H7 (cell line): ENCODE results near the gene RPS27A. TPM values are rescaled to one million over a fixed set of nuclear protein-coding genes. Genes with fewer than 3 reads are reported as not detected.
"Not testable (repeated sequence)": the region's sequence is repeated elsewhere in the genome, so short reads cannot be mapped to it uniquely, and the experiment has no call there.

Experiments
- DNase-seq: peaks from one replicate; pipeline ENCODE4 v3.0.0; 2012
- H3K27me3 ChIP-seq: 2 replicates; pipeline ENCODE4 v1.6.0; 2011; ENCODE audit warnings: mild to moderate bottlenecking, low read length; ENCODE audit not compliant: control insufficient read depth, insufficient read depth
- H3K36me3 ChIP-seq: replicated peaks from 2 replicates; pipeline ENCODE4 v1.5.1; 2011; ENCODE audit warnings: low read length; ENCODE audit not compliant: control insufficient read depth, insufficient read depth
- H3K4me3 ChIP-seq: 2 replicates; pipeline ENCODE4 v1.5.1; 2011; ENCODE audit warnings: low read depth, mild to moderate bottlenecking, control low read depth, low read length, moderate library complexity; ENCODE audit not compliant: insufficient read depth
- total RNA-seq: library from RNA; depleted of rRNA; stranded (reverse); fragments of >200 nt; shearing (Covaris generic); gene quantifications from 2 replicates; pipeline ENCODE4 v1.2.3, GENCODE V29; 2014; rRNA removed

The RPS27A gene
- total RNA-seq, 1 experiment from 2014 or later = 1,807 TPM

DNA sequence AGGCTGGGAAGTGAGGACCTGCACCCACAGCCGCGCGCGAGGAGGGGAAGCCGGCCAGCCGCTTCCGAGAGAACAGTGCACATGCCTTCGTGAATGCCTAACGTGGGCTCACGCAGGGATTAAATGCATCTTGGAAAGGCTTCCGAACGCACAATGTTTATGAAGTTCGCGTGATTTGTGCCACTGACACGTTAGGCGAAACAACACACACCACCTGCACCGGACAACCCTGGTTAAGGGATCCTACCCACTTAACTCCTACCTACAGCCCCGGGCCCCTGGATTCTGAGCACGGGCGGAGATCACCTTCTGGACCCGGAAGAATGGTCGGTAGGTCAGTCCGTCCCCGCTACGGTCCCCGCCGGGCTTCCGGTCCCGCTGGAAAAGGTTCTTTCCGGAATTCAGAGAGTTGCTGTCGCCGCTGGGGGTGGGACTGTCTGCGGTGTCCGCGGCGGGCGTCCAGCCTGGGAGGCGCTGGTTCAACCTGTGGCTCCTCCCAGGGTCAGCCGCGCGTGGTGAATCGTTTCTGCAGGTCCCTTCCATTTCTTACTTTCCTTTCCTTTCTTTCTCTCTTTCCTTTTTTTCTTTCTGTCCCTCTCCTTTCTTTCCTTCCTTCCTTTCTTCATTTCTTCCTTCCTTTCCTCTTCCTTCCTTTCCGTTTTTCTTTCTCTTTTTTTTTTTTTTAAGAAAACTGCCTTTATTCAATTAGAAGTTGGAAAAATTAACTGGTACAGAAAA lies 36.6 kb downstream of the RPS27A start, which contains the start of gene MTIF2:
TSS of gene MTIF2 (minus strand) at position 325 of the 738 bp plus-strand sequence. CDS start 5,373 bp downstream, outside the sequence.
- peak; percentile 90 for DNase-seq
- Histone ChIP-seq H3K4me3 (peak within 1 kb of the TSS; percentile 80), H3K36me3 (no peaks in the 10 kb centered on the region; the same call in none of the 2 replicates), H3K27me3 (no peaks in the 10 kb centered on the region)

GRCh38 chr2:55269645-55269990 lies 37.1 kb downstream of the RPS27A start:
- Histone ChIP-seq H3K27me3 (no peaks in the 10 kb centered on the region), H3K36me3 (no peaks in the 10 kb centered on the region; the same call in none of the 2 replicates), H3K4me3 (peak overlapping the region; percentile 80)
- peak; percentile 17 for DNase-seq

- H3K36me3 ChIP-seq, DNase-seq, H3K4me3 ChIP-seq, H3K27me3 ChIP-seq: not testable (repeated sequence)
These were observed 41.9 kb downstream of the RPS27A start for GRCh38 chr2:55274346-55274745.

- H3K27me3 ChIP-seq = no peaks in the 10 kb centered on the region
- no peaks in the 10 kb centered on the region for H3K36me3 ChIP-seq
- no peak for DNase-seq
- H3K4me3 ChIP-seq = no peak overlapping the region
These were observed 44.8 kb downstream of the RPS27A start for GRCh38 chr2:55277310-55277709.

- H3K4me3 ChIP-seq, H3K27me3 ChIP-seq, H3K36me3 ChIP-seq, DNase-seq: not testable (repeated sequence)
These were observed 46.8 kb downstream of the RPS27A start for GRCh38 chr2:55279214-55279835.

DNA sequence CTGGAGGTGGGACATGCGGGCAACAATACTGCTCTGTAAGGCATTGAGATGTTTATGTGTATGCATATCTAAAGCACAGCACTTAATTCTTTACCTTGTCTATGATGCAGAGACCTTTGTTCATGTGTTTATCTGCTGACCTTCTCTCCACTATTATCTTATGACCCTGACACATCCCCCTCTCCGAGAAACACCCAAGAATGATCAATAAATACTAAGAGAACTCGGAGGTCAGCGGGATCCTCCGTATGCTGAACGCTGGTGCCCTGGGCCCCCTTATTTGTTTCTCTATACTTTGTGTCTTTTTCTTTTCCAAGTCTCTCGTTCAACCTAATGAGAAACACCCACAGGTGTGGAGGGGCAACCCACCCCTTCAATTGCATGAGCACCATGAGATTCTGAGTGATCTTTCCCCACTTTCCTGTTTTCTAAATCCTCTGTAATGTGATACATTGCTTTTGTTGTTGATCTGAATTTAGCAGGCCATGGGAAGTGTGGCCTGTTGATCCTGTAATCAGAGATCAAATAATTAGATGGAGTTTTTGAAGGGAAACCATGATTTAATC lies 47.5 kb downstream of the RPS27A start:
- not testable (repeated sequence) for H3K36me3 ChIP-seq, H3K27me3 ChIP-seq, H3K4me3 ChIP-seq
- peak; percentile 5 for DNase-seq

- not testable (repeated sequence) for DNase-seq, H3K36me3 ChIP-seq, H3K27me3 ChIP-seq, H3K4me3 ChIP-seq
These were observed 48.5 kb downstream of the RPS27A start for GRCh38 chr2:55280851-55281546.

- peak; percentile 82 for DNase-seq
- Histone ChIP-seq H3K4me3 (peak overlapping the region; percentile 37), H3K27me3 (no peaks in the 10 kb centered on the region), H3K36me3 (no peaks in the 10 kb centered on the region)
These were observed 49.8 kb downstream of the RPS27A start for GRCh38 chr2:55282110-55282917.

DNA sequence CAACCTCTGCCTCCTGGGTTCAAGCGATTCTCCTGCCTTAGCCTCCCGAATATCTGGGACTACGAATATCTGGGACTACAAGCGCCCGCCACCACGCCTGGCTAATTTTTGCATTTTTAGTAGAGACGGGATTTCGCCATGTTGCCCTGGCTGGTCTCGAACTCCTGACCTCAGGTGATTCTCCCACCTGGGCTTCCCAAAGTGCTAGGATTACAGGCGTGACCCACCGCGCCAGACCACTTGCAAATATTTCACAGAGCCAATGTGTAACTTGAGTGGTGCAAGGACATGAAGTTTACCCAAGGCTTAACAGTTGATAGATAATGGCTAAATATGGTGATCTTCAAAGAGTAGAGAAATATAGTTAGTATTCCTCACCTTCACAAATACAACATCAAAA lies 50.6 kb downstream of the RPS27A start:
- DNase-seq = no peak
- Histone ChIP-seq H3K36me3 (no peaks in the 10 kb centered on the region; the same call in 1 of the 2 replicates), H3K4me3 (no peak overlapping the region), H3K27me3 (no peaks in the 10 kb centered on the region)

Other genes with a start within 250 kb of the RPS27A start
- gene RTN4, start 182.2 kb upstream of the RPS27A start, total RNA-seq = 131 and 136 TPM in 2 replicates
- 4.7 and 8.9 TPM in 2 replicates for gene CLHC1, start 395 bp upstream of the RPS27A start, total RNA-seq
- gene MTIF2, start 36.5 kb downstream of the RPS27A start, total RNA-seq = 34.2 and 54.3 TPM in 2 replicates
- gene CCDC88A, start 187.2 kb downstream of the RPS27A start, total RNA-seq = 55.6 and 65.1 TPM in 2 replicates